ENCODE measurements around the gene GPR150.
A peak's percentile ranks its signal among the peaks of the same experiment; 100 is the strongest.

Gene GPR150

DNA sequence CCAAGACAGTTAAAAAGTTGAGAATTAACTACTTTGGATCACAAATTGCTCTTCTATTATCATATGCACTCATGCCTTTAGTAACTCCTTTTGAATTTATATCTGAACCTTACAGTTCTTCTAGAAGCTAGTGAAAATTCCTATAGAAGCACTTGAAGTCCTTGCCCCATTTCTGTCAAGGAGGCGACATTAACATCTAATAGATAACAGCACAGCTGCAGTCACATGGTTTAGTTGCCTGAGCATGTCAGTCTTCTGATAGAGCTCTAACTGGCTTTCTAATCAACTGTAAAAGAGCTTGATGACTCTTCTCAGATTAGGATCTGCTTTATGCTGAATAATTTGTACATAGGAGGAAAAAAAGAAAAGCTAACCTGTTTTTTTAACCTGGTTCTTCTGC is 35.7 kb downstream of the GPR150 start:
- H3K27ac ChIP-seq (ENCODE audit: extremely low read depth, low read depth, low read length): no peak overlapping the region
- TF ChIP-seq ZNF514 (tag by site-specific recombination; IDR thresholded peaks at IDR 0.05) (no peak), ZNF146 (tag by site-specific recombination; IDR thresholded peaks at IDR 0.05) (no peak), ZNF202 (tag by site-specific recombination; IDR thresholded peaks at IDR 0.05; ENCODE audit: borderline replicate concordance) (no peak), ZNF843 (tag by site-specific recombination; IDR thresholded peaks at IDR 0.05) (no peak), ZNF555 (tag by site-specific recombination; conservative IDR thresholded peaks at IDR 0.05) (no peak), ZNF324 (tag by site-specific recombination; IDR thresholded peaks at IDR 0.05) (no peak)
- TF ChIP-seq, protein P1, sequence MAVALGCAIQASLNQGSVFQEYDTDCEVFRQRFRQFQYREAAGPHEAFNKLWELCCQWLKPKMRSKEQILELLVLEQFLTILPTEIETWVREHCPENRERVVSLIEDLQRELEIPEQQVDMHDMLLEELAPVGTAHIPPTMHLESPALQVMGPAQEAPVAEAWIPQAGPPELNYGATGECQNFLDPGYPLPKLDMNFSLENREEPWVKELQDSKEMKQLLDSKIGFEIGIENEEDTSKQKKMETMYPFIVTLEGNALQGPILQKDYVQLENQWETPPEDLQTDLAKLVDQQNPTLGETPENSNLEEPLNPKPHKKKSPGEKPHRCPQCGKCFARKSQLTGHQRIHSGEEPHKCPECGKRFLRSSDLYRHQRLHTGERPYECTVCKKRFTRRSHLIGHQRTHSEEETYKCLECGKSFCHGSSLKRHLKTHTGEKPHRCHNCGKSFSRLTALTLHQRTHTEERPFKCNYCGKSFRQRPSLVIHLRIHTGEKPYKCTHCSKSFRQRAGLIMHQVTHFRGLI (tag by site-specific recombination; IDR thresholded peaks at IDR 0.05): no peak
- TF ChIP-seq, protein P2, sequence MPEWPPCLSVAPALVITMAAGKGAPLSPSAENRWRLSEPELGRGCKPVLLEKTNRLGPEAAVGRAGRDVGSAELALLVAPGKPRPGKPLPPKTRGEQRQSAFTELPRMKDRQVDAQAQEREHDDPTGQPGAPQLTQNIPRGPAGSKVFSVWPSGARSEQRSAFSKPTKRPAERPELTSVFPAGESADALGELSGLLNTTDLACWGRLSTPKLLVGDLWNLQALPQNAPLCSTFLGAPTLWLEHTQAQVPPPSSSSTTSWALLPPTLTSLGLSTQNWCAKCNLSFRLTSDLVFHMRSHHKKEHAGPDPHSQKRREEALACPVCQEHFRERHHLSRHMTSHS (tag by site-specific recombination; IDR thresholded peaks at IDR 0.05): no peak
- TF ChIP-seq, protein P3, sequence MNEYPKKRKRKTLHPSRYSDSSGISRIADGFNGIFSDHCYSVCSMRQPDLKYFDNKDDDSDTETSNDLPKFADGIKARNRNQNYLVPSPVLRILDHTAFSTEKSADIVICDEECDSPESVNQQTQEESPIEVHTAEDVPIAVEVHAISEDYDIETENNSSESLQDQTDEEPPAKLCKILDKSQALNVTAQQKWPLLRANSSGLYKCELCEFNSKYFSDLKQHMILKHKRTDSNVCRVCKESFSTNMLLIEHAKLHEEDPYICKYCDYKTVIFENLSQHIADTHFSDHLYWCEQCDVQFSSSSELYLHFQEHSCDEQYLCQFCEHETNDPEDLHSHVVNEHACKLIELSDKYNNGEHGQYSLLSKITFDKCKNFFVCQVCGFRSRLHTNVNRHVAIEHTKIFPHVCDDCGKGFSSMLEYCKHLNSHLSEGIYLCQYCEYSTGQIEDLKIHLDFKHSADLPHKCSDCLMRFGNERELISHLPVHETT (tag by site-specific recombination; IDR thresholded peaks at IDR 0.05): no peak
- H3K36me3 ChIP-seq (ENCODE audit: control insufficient read depth in 2 of 2, insufficient read depth in 1 of 2, low read length in 2 of 2): peaks cover 0 to 8% of the 10 kb centered on the region in 2 experiments; a peak in 1 of 3 replicates
- POLR2A ChIA-PET: interaction anchor here (1.0 kb wide), 1 partner anchor 9 kb away, joined by 3 read pairs; the partner anchor contains the start of gene RFESD
- CTCF ChIA-PET: interaction anchor here (0.6 to 6.8 kb wide), 6 partner anchors 9 to 503 kb away, joined by 3 to 44 read pairs (median 3); no protein-coding TSS in a partner anchor
- H3K4me3 ChIP-seq (ENCODE audit: low read depth, low read length): no peak overlapping the region
- H3K4me1 ChIP-seq (ENCODE audit: control insufficient read depth, insufficient read depth, low read length): no peaks in the 10 kb centered on the region
- H3K9me3 ChIP-seq (ENCODE audit: control insufficient read depth, insufficient read depth, low read depth, low read length): no peaks in the 10 kb centered on the region

DNA sequence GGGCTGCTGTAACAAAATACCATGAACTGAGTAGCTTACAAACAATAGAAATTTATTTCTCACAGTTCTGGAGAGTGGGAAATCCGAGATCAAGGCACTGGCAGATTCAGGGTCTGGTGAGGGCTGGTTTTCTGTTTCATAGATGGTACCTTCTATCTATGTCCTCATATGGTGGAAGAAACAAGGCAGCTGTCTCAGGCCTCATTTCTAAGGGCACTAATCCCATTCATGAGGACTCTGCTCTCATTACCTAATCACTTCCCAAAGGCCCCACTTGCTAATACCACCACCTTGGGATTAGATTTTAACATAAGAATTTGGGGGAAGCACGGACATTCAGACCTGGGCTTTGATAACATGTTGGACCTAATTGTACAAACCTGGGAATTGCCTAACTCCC is 40.2 kb downstream of the GPR150 start:
- POLR2A ChIA-PET: no interaction called here
- no peaks in the 10 kb centered on the region for H3K4me1 ChIP-seq (ENCODE audit: control insufficient read depth, insufficient read depth, low read length)

DNA sequence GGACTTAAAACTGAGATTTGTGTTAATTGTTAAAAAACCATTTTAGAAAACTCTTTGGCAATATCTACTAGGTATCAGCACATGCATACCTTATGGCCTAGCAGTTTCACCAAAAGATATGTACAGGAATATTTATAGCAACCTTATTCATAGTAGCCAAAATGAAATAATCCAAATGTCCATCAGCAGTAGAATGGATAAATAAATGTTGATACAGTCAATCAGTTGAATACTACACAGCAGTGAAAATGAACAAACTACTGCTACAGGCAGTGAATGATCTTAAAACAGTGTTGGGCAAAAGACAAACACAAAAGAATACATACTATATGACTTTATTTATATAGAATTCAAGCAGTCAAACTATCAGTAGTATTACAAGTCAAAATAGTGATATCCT is 43.1 kb downstream of the GPR150 start:
- Histone ChIP-seq H3K27ac (ENCODE audit: extremely low read depth, low read depth, low read length) (no peak overlapping the region), H3K4me3 (ENCODE audit: low read depth, low read length) (no peak overlapping the region), H3K36me3 (ENCODE audit: control insufficient read depth in 2 of 2, insufficient read depth in 1 of 2, low read length in 2 of 2) (no peaks in the 10 kb centered on the region), H3K4me1 (ENCODE audit: control insufficient read depth, insufficient read depth, low read length) (no peaks in the 10 kb centered on the region), H3K9me3 (ENCODE audit: control insufficient read depth, insufficient read depth, low read depth, low read length) (no peaks in the 10 kb centered on the region)
- TF ChIP-seq ZNF146 (tag by site-specific recombination; IDR thresholded peaks at IDR 0.05): peak; percentile 37; the same call in 1 of the 2 replicates
- TF ChIP-seq OVOL3 (tag by site-specific recombination; IDR thresholded peaks at IDR 0.05): no peak
- CTCF ChIA-PET: interaction anchor here (0.7 to 2.8 kb wide), 10 partner anchors 10 to 186 kb away, joined by 3 to 44 read pairs (median 6); partner anchors contain the start of gene RFESD
- POLR2A ChIA-PET: interaction anchor here (0.9 kb wide), 1 partner anchor 68 kb away, joined by 3 read pairs; no protein-coding TSS in a partner anchor

More for the DNA sequence above, 40.2 kb downstream of the GPR150 start:
- Histone ChIP-seq H3K9me3 (ENCODE audit: control insufficient read depth, insufficient read depth, low read depth, low read length) (no peaks in the 10 kb centered on the region), H3K27ac (ENCODE audit: extremely low read depth, low read depth, low read length) (no peak overlapping the region), H3K4me3 (ENCODE audit: low read depth, low read length) (no peak overlapping the region), H3K36me3 (ENCODE audit: control insufficient read depth in 2 of 2, insufficient read depth in 1 of 2, low read length in 2 of 2) (no peaks in the 10 kb centered on the region)
- no peak for TF ChIP-seq ZBTB7A (tag by site-specific recombination; IDR thresholded peaks at IDR 0.05; ENCODE audit: low read depth)
- CTCF ChIA-PET: interaction anchor here (0.5 to 0.7 kb wide), 2 partner anchors 190 to 202 kb away, joined by 3 read pairs; no protein-coding TSS in a partner anchor

DNA sequence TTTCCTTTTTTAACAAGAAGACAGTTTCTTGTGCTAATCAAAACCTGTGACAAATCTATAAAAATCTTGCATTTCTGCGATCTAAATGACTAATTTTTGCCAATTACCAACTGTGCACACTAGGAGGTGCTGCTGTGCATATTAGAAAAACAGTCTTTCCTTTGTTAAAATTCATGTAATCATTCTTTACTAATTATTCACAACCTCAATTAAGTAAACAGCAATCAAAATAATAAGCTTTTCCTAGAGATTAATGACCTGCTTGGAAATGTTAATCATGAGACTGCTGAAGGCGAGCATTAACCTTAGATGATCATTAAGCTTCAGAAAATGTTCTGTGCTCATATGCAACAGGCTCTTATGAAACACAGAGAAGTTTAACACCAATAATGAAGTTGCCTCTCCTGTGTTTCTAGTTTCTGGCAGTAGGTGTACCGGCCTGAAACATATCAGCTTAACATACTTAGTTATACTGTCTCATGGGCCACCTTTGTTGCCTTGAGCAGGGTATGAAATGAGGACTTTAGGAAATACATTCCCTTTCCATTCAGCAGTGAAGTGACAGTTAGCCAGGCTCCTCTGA is 44.4 kb downstream of the GPR150 start:
- CTCF ChIA-PET: interaction anchor here (0.5 to 4.7 kb wide), 56 partner anchors 9 to 1067 kb away, joined by 3 to 44 read pairs (median 4); partner anchors contain the start of genes GLRX, RFESD and RHOBTB3
- Histone ChIP-seq H3K27ac (ENCODE audit: extremely low read depth, low read depth, low read length) (no peak overlapping the region), H3K36me3 (ENCODE audit: control insufficient read depth in 2 of 2, insufficient read depth in 1 of 2, low read length in 2 of 2) (no peaks in the 10 kb centered on the region), H3K4me1 (ENCODE audit: control insufficient read depth, insufficient read depth, low read length) (no peaks in the 10 kb centered on the region), H3K9me3 (ENCODE audit: control insufficient read depth, insufficient read depth, low read depth, low read length) (no peaks in the 10 kb centered on the region), H3K4me3 (ENCODE audit: low read depth, low read length) (no peak overlapping the region)
- POLR2A ChIA-PET: no interaction called here
- no peak for TF ChIP-seq ZXDB (tag by site-specific recombination; IDR thresholded peaks at IDR 0.05)
- TF ChIP-seq ZNF558 (tag by site-specific recombination; IDR thresholded peaks at IDR 0.05): no peak
- TF ChIP-seq ZNF174 (tag by site-specific recombination; IDR thresholded peaks at IDR 0.05): no peak
- TF ChIP-seq ZNF654 (tag by site-specific recombination; IDR thresholded peaks at IDR 0.05; ENCODE audit: low read depth): peak; percentile 52
- peak; percentile 97 for TF ChIP-seq SCRT2 (tag by site-specific recombination; IDR thresholded peaks at IDR 0.05)
- TF ChIP-seq GLI2 (tag by site-specific recombination; IDR thresholded peaks at IDR 0.05; ENCODE audit: borderline replicate concordance, low read depth): no peak
- no peak for TF ChIP-seq IKZF3 (tag by site-specific recombination; IDR thresholded peaks at IDR 0.05)
- TF ChIP-seq SCRT1 (tag by site-specific recombination; IDR thresholded peaks at IDR 0.05; ENCODE audit: borderline replicate concordance): peak; percentile 85
- no peak for TF ChIP-seq ZFHX2 (tag by site-specific recombination; conservative IDR thresholded peaks at IDR 0.05)
- TF ChIP-seq, protein P4, sequence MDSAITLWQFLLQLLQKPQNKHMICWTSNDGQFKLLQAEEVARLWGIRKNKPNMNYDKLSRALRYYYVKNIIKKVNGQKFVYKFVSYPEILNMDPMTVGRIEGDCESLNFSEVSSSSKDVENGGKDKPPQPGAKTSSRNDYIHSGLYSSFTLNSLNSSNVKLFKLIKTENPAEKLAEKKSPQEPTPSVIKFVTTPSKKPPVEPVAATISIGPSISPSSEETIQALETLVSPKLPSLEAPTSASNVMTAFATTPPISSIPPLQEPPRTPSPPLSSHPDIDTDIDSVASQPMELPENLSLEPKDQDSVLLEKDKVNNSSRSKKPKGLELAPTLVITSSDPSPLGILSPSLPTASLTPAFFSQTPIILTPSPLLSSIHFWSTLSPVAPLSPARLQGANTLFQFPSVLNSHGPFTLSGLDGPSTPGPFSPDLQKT (IDR thresholded peaks at IDR 0.05; ENCODE audit: borderline replicate concordance, low read depth, low read length): no peak

Data from HEK293 (cell line).